Spleen (tissue), 11 donors: ENCODE data around the gene CRACDL. TPM values are rescaled to one million over a fixed set of nuclear protein-coding genes. Genes with fewer than 3 reads are reported as not detected.

Experiments used
- DNase-seq: peaks from one replicate; pipeline ENCODE4 v3.0.0-alpha.2; 2020
- H3K27ac ChIP-seq, 8 donors: fragments of 200-600 bp; sonication (generic) in 7 of 8; 1 replicate in 4 of 8; 2 replicates in 4 of 8; pipeline versions ENCODE4 v1.5.0 to v1.8.0; 2016 to 2021; ENCODE audit warnings: inconsistent platforms in 4 of 8, mild to moderate bottlenecking in 4 of 8, moderate library complexity in 1 of 8
- H3K27me3 ChIP-seq, 7 donors: fragments of 200-600 bp; sonication (generic) in 6 of 7; replicated peaks in 1 of 7; 1 replicate in 4 of 7; 2 replicates in 3 of 7; pipeline versions ENCODE4 v1.5.0 to v1.8.0; 2016 to 2021; ENCODE audit warnings: inconsistent platforms in 3 of 7, mild to moderate bottlenecking in 1 of 7
- H3K36me3 ChIP-seq, 6 donors: fragments of 200-600 bp; sonication (generic) in 5 of 6; 1 replicate in 4 of 6; 2 replicates in 2 of 6; pipeline versions ENCODE4 v1.5.0 to v1.8.0; 2016 to 2021; ENCODE audit warnings: inconsistent platforms in 2 of 6
- H3K4me1 ChIP-seq, 6 donors: fragments of 200-600 bp; sonication (generic) in 5 of 6; 1 replicate in 3 of 6; 2 replicates in 3 of 6; pipeline versions ENCODE4 v1.5.0 to v1.8.0; 2016 to 2021; ENCODE audit warnings: inconsistent platforms in 3 of 6
- H3K4me3 ChIP-seq, 8 donors: fragments of 200-600 bp; sonication (generic) in 7 of 8; 1 replicate in 4 of 8; 2 replicates in 4 of 8; pipeline versions ENCODE4 v1.5.0 to v1.8.0; 2016 to 2021; ENCODE audit warnings: inconsistent platforms in 4 of 8, mild to moderate bottlenecking in 4 of 8, moderate library complexity in 2 of 8
- H3K9me3 ChIP-seq, 8 donors: fragments of 200-600 bp; sonication (generic) in 7 of 8; 1 replicate in 4 of 8; 2 replicates in 4 of 8; pipeline versions ENCODE4 v1.5.0 to v1.8.0; 2016 to 2021; ENCODE audit warnings: inconsistent platforms in 4 of 8
- CTCF ChIP-seq, 11 experiments: fragments of 200-600 bp in 7 of 11; fragments of 450-650 bp in 4 of 11; sonication (generic) in 4 of 11; IDR thresholded peaks in 8 of 11; conservative IDR thresholded peaks in 3 of 11; 1 replicate in 7 of 11; 2 replicates in 4 of 11; pipeline versions ENCODE4 v1.4.0 to v1.8.0; 2016 to 2021; ENCODE audit warnings: antibody characterized with exemption in 11 of 11, inconsistent platforms in 4 of 11, mild to moderate bottlenecking in 1 of 11
- POLR2A ChIP-seq, 3 donors: fragments of 450-650 bp; IDR thresholded peaks; one replicate each; pipeline ENCODE4 v1.5.1; 2017; ENCODE audit warnings: antibody characterized with exemption in 3 of 3, mild to moderate bottlenecking in 1 of 3
- POLR2AphosphoS5 ChIP-seq, 3 donors: sonication (generic); formaldehyde crosslinking; IDR thresholded peaks; one replicate each; pipeline ENCODE4 v1.5.1; 2017; ENCODE audit warnings: antibody characterized with exemption in 3 of 3
- WGBS, 5 donors: extraction: QIAGEN DNeasy Blood & Tissue Kit in 3 of 5; methylation state at CpG; one replicate each; pipeline versions ENCODE4 v1.1.5 to v1.1.7; 2013 to 2018; 5-methylcytosine and 5-hydroxymethylcytosine counted together
- intact Hi-C: fragments of 100-400 bp; cut with DNase I; formaldehyde crosslinking; loops from one replicate; pipeline ENCODE4 v1.15.0; 2023; ENCODE audit warnings: low total_unique reads
- polyA plus RNA-seq, 3 donors: library from polyadenylated mRNA; stranded (reverse); fragments of 200-250 nt; gene quantifications; one replicate each; pipeline ENCODE4 v1.2.1, GENCODE V29; 2013
- total RNA-seq, 7 donors: library from RNA; depleted of rRNA in 3 of 7; stranded (reverse); fragments of >200 nt in 3 of 7; fragmentation: NEBNext Ultra II Directional in 4 of 7; extraction: Animal tissue kit (Norgen Biotek cat#: 25700) in 4 of 7; gene quantifications; one replicate each; pipeline versions ENCODE4 v1.1.0 to v1.2.1, GENCODE V29; 2016 to 2021
- donor health status: healthy with polysubstance abuse.
- donor health status: DM: no; HTN: no; CAD: no; lungs with moderate emphysema.
- donor health status: DM: no; HTN: no; CAD: no.
- donor health status: Bipolar disorder and iron deficiency.
- donor health status: healthy.
- donor health status: DM: no; HTN: no; CAD: no.
- donor health status: DM: yes; HTN: yes; CAD: no.

Gene CRACDL
- total and polyA plus RNA-seq, 10 donors: 0.52 to 5.1 (median 1.4) TPM

GRCh38 chr2:98769784-98770183, 166.2 kb downstream of the CRACDL start:
- peak; percentile 72 for DNase-seq
- H3K9me3 ChIP-seq: no peaks in the 10 kb centered on the region
- no peaks in the 10 kb centered on the region for H3K27me3 ChIP-seq
- no peaks in the 10 kb centered on the region for H3K36me3 ChIP-seq
- H3K4me3 ChIP-seq: peak overlapping the region in 1 of 8 donors; percentile 56
- intact Hi-C loops: no loop called here
- H3K27ac ChIP-seq: peak overlapping the region in 7 of 8 donors; percentile 5 to 86 (median 41)
- no peak for TF ChIP-seq CTCF (IDR thresholded peaks at IDR 0.05 in 8 of 11, conservative IDR thresholded peaks at IDR 0.05 in 3 of 11)
- TF ChIP-seq POLR2AphosphoS5 (IDR thresholded peaks at IDR 0.05): no peak
- TF ChIP-seq POLR2A (IDR thresholded peaks at IDR 0.05): no peak
- peaks cover 11 to 76% (median 38%) of the 10 kb centered on the region in 6 donors for H3K4me1 ChIP-seq
- 57 to 74% (median 61%) methylated on average over 14 of the region's 14 CpGs for WGBS, 5 donors

GRCh38 chr2:98769114-98769476, 166.9 kb downstream of the CRACDL start:
- H3K9me3 ChIP-seq: no peaks in the 10 kb centered on the region
- TF ChIP-seq CTCF (IDR thresholded peaks at IDR 0.05 in 8 of 11, conservative IDR thresholded peaks at IDR 0.05 in 3 of 11) (no peak), POLR2A (IDR thresholded peaks at IDR 0.05) (no peak), POLR2AphosphoS5 (IDR thresholded peaks at IDR 0.05) (no peak)
- peak overlapping the region in 5 of 8 donors; percentile 10 to 86 (median 41) for H3K27ac ChIP-seq
- H3K36me3 ChIP-seq: no peaks in the 10 kb centered on the region
- 78 to 91% (median 87%) methylated on average over 3 to 6 of the region's 6 CpGs for WGBS, 5 donors
- H3K27me3 ChIP-seq: no peaks in the 10 kb centered on the region
- DNase-seq: peak; percentile 67
- intact Hi-C loops: no loop called here
- H3K4me3 ChIP-seq: no peak overlapping the region
- H3K4me1 ChIP-seq: peaks cover 16 to 83% (median 44%) of the 10 kb centered on the region in 6 donors

- H3K4me3 ChIP-seq: no peak overlapping the region
- intact Hi-C loops: no loop called here
- no peaks in the 10 kb centered on the region for H3K36me3 ChIP-seq
- WGBS, 5 donors: 42 to 58% (median 52%) methylated on average over 7 of the region's 7 CpGs
- H3K4me1 ChIP-seq: peaks cover 19 to 84% (median 50%) of the 10 kb centered on the region in 6 donors
- H3K27ac ChIP-seq: peak overlapping the region in 5 of 8 donors; percentile 21 to 86 (median 41)
- no peak for DNase-seq
- H3K27me3 ChIP-seq: no peaks in the 10 kb centered on the region
- H3K9me3 ChIP-seq: no peaks in the 10 kb centered on the region
- TF ChIP-seq CTCF (IDR thresholded peaks at IDR 0.05 in 8 of 11, conservative IDR thresholded peaks at IDR 0.05 in 3 of 11) (no peak), POLR2AphosphoS5 (IDR thresholded peaks at IDR 0.05) (no peak), POLR2A (IDR thresholded peaks at IDR 0.05) (no peak)
Measured at GRCh38 chr2:98768384-98769113, 167.5 kb downstream of the CRACDL start.

- Histone ChIP-seq H3K4me1 (peaks cover 26 to 91% (median 52%) of the 10 kb centered on the region in 6 donors), H3K27ac (peak overlapping the region in 3 of 8 donors; percentile 33 to 50 (median 48)), H3K27me3 (no peaks in the 10 kb centered on the region), H3K4me3 (no peak overlapping the region), H3K9me3 (no peaks in the 10 kb centered on the region), H3K36me3 (no peaks in the 10 kb centered on the region)
- intact Hi-C loops: no loop called here
- DNase-seq: no peak
- TF ChIP-seq POLR2AphosphoS5 (IDR thresholded peaks at IDR 0.05) (no peak), POLR2A (IDR thresholded peaks at IDR 0.05) (no peak), CTCF (IDR thresholded peaks at IDR 0.05 in 8 of 11, conservative IDR thresholded peaks at IDR 0.05 in 3 of 11) (no peak)
- 44 to 68% (median 47%) methylated on average over 4 of the region's 4 CpGs for WGBS, 5 donors
Measured at GRCh38 chr2:98764499-98764898, 171.5 kb downstream of the CRACDL start.
